ENCODE measurements around the gene EBI3. TPM values are rescaled to one million over a fixed set of nuclear protein-coding genes. Genes with fewer than 3 reads are reported as not detected.

Gene EBI3
- total and polyA plus RNA-seq, 2 of the 8 experiments (the other 6 are each of a cell fraction or from before 2014, with no cell fraction given), result 0.99 to 8.4 TPM

GRCh38 chr19:4277191-4277696, 47.9 kb downstream of the EBI3 start:
- Histone ChIP-seq H3K27me3 (replicated peaks in 1 of 4; ENCODE audit: control insufficient read depth in 3 of 4, extremely low read depth in 1 of 4, insufficient read depth in 3 of 4, low read length in 3 of 4) (peaks cover 9 to 32% (median 29%) of the 10 kb centered on the region in 4 experiments), H3K79me2 (ENCODE audit: control insufficient read depth in 1 of 2, insufficient read depth in 2 of 2, low read length in 2 of 2) (no peaks in the 10 kb centered on the region), H4K91ac (replicated peaks; ENCODE audit: insufficient read length, low read length) (no peak overlapping the region), H2BK15ac (ENCODE audit: low read length) (no peak overlapping the region), H4K20me1 (replicated peaks in 1 of 2; ENCODE audit: control insufficient read depth in 1 of 2, insufficient read depth in 2 of 2, low read length in 2 of 2) (peaks cover 0 to 2% of the 10 kb centered on the region in 2 experiments), H3K9ac (replicated peaks in 1 of 4; ENCODE audit: extremely low read depth in 1 of 4, low read depth in 3 of 4, low read length in 3 of 4) (no peak overlapping the region), H2BK120ac (replicated peaks; ENCODE audit: low read depth, low read length) (no peak overlapping the region), H3K56ac (replicated peaks; ENCODE audit: insufficient read length, low read depth, low read length) (no peak overlapping the region), H3K14ac (ENCODE audit: insufficient read length) (no peak overlapping the region), H3K18ac (ENCODE audit: extremely low read depth, low read length) (no peak overlapping the region), H3K9me3 (ENCODE audit: insufficient read depth in 2 of 2, low read depth in 1 of 2, low read length in 1 of 2) (no peaks in the 10 kb centered on the region), H2BK20ac (ENCODE audit: low read length) (no peak overlapping the region), H3K4me1 (replicated peaks in 1 of 4; ENCODE audit: control insufficient read depth in 3 of 4, insufficient read depth in 4 of 4, low read length in 3 of 4) (no peaks in the 10 kb centered on the region; a peak in 4 of 7 replicates), H3K4me3 (ENCODE audit: extremely low read depth in 1 of 4, insufficient read depth in 2 of 4, low read depth in 3 of 4, low read length in 4 of 4) (no peak overlapping the region), H4K5ac (ENCODE audit: insufficient read length, low read depth, low read length) (no peak overlapping the region), H3K79me1 (ENCODE audit: low read depth, low read length) (no peaks in the 10 kb centered on the region), H3K27ac (ENCODE audit: low read depth, low read length) (no peak overlapping the region), H3K36me3 (ENCODE audit: control insufficient read depth in 2 of 4, insufficient read depth in 4 of 4, low read length in 3 of 4) (no peaks in the 10 kb centered on the region), H3K23me2 (ENCODE audit: low read depth, low read length) (peaks cover 9% of the 10 kb centered on the region; the same call in 1 of the 2 replicates), H3K4ac (replicated peaks; ENCODE audit: insufficient read length, low read depth, low read length) (no peak overlapping the region), H2AFZ (ENCODE audit: low read length) (no peak overlapping the region), H3K23ac (ENCODE audit: insufficient read length) (no peak overlapping the region), H2AK5ac (ENCODE audit: low read depth, low read length) (no peak overlapping the region), H3K4me2 (ENCODE audit: insufficient read depth in 1 of 2, low read depth in 2 of 2, low read length in 2 of 2) (no peak overlapping the region; a peak in 1 of 4 replicates), H4K8ac (ENCODE audit: extremely low read depth, insufficient read depth, low read length) (no peak overlapping the region), H2BK12ac (ENCODE audit: low read depth, low read length) (no peak overlapping the region), H2BK5ac (ENCODE audit: low read depth, low read length) (no peak overlapping the region)
- DNase-seq (ENCODE audit: low read depth in 1 of 2, low spot score in 2 of 2), result no peak
- ChIA-PET CTCF (ENCODE audit: partially characterized antibody) (interaction anchor here (1.2 to 14.6 kb wide), 6 partner anchors 9 to 68 kb away, joined by 3 to 311 read pairs (median 5); partner anchors contain the start of genes MPND and STAP2), POLR2A (ENCODE audit: partially characterized antibody) (interaction anchor here (0.6 to 4.0 kb wide), 6 partner anchors 11 to 158 kb away, joined by 3 to 19 read pairs (median 4); partner anchors contain the start of genes MPND and YJU2)
- WGBS, 2 experiments (ENCODE audit: extremely low coverage in 1 of 2, insufficient coverage in 1 of 2, insufficient read length in 1 of 2, insufficient replicate concordance in 2 of 2, low coverage in 1 of 2, low lambda C conversion rate in 2 of 2, missing lambda C conversion rate in 1 of 2), result 67% methylated on average over 16 of the region's 16 CpGs; no CpG with 5 or more reads in 1 of the 2 experiments
- FAIRE-seq, result no peak
- TF ChIP-seq CTCF (IDR thresholded peaks at IDR 0.05; ENCODE audit: control extremely low read depth in 1 of 3, insufficient read depth in 1 of 3, low read depth in 1 of 3, low read length in 3 of 3) (no peak), KDM1A (IDR thresholded peaks at IDR 0.05; ENCODE audit: borderline replicate concordance, low read length) (peak; percentile 87; the same call in 1 of the 2 replicates)

Measured in H1 (cell line).